Measurements from ENCODE around the gene ETV5.

ETV5 gene

DNA sequence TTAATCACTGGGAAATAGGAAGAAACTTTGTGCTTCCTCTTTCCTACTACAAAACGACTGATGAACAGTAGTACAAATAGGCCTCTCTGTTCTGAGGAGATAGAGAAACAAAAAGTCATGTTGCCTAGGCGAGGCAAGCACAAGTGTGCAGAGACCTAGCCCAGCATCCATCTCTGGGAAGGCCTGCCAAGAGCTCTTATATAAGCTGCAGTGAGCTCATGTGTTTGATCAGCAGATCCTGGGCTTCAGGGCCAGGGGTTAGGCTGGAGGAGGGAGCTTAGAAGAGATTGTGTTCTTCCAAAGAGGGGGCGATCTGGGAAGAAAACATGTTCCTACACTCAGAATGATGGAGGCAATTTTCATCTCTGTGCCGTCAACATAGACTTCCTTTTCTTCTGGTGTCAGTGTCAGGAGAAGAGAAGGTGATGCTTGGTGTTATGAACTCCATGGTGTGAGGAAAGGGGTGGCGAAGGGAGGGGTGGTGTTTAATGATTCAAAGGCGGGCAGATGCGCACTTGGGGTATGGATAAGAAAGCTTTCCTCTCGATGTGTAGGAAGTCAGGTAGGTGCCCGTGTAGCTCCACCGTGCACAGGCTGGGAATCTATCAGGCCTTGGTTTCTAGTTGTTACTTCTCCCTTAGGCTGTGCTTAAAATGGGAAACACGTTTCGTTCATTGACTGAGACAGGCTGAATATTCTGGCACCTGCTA, 29.5 kb upstream of the ETV5 start:
- TF ChIP-seq CTCF (IDR thresholded peaks at IDR 0.05; ENCODE audit: control extremely low read depth, extremely low read depth, low read depth, missing control alignments) = no peak
- DNase-seq (ENCODE audit: extremely low spot score) = no peak
- ChIA-PET CTCF (interaction anchor here (0.8 to 1.3 kb wide), 3 partner anchors 12 to 104 kb away, joined by 3 read pairs; no protein-coding TSS in a partner anchor), POLR2A (no interaction called here)

GRCh38 chr3:186137051-186137685, 28.3 kb upstream of the ETV5 start:
- ChIA-PET CTCF (no interaction called here), POLR2A (no interaction called here)
- no peak for TF ChIP-seq CTCF (IDR thresholded peaks at IDR 0.05; ENCODE audit: control extremely low read depth, extremely low read depth, low read depth, missing control alignments)
- no peak for DNase-seq (ENCODE audit: extremely low spot score)

GRCh38 chr3:186133980-186134379, 25.1 kb upstream of the ETV5 start:
- TF ChIP-seq CTCF (IDR thresholded peaks at IDR 0.05; ENCODE audit: control extremely low read depth, extremely low read depth, low read depth, missing control alignments) = no peak
- CTCF ChIA-PET = interaction anchor here (1.5 kb wide), 1 partner anchor 9 kb away, joined by 6 read pairs; no protein-coding TSS in a partner anchor
- DNase-seq (ENCODE audit: extremely low spot score) = no peak
- POLR2A ChIA-PET = no interaction called here

GRCh38 chr3:186132487-186132886, 23.6 kb upstream of the ETV5 start:
- ChIA-PET CTCF (interaction anchor here (1.1 to 2.1 kb wide), 3 partner anchors 10 to 20 kb away, joined by 3 to 7 read pairs (median 5); no protein-coding TSS in a partner anchor), POLR2A (no interaction called here)
- no peak for TF ChIP-seq CTCF (IDR thresholded peaks at IDR 0.05; ENCODE audit: control extremely low read depth, extremely low read depth, low read depth, missing control alignments)
- no peak for DNase-seq (ENCODE audit: extremely low spot score)

GRCh38 chr3:186129206-186129605, 20.3 kb upstream of the ETV5 start:
- CTCF ChIA-PET = no interaction called here
- POLR2A ChIA-PET = no interaction called here
- TF ChIP-seq CTCF (IDR thresholded peaks at IDR 0.05; ENCODE audit: control extremely low read depth, extremely low read depth, low read depth, missing control alignments) = no peak
- DNase-seq (ENCODE audit: extremely low spot score) = no peak

- TF ChIP-seq CTCF (IDR thresholded peaks at IDR 0.05; ENCODE audit: control extremely low read depth, extremely low read depth, low read depth, missing control alignments) = no peak
- CTCF ChIA-PET = no interaction called here
- POLR2A ChIA-PET = no interaction called here
- no peak for DNase-seq (ENCODE audit: extremely low spot score)
Measured at GRCh38 chr3:186128158-186128557, 19.3 kb upstream of the ETV5 start.

Data from GM10248 (cell line).